ENCODE results near the gene DCAF11.

The DCAF11 gene

DNA sequence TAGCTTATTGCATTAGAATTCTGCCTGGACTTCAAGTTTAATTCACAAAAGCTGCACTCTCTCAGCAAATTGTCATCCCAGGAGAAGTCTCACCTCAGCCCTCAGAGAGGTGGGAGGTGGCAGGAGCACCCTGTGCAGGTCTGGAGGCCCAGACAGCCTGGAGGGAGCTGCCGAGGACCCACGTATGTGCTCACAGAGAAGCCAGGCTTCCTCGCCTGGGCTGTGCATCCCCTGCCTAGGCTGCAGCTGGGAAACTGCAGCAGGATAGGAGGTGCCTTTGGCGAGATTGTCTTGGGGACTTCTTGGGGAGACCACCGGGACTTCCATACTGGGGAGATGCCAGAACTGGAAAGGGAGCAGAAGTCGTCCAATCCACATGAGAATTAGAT lies 34.4 kb upstream of the DCAF11 start:
- TF ChIP-seq, protein P1, sequence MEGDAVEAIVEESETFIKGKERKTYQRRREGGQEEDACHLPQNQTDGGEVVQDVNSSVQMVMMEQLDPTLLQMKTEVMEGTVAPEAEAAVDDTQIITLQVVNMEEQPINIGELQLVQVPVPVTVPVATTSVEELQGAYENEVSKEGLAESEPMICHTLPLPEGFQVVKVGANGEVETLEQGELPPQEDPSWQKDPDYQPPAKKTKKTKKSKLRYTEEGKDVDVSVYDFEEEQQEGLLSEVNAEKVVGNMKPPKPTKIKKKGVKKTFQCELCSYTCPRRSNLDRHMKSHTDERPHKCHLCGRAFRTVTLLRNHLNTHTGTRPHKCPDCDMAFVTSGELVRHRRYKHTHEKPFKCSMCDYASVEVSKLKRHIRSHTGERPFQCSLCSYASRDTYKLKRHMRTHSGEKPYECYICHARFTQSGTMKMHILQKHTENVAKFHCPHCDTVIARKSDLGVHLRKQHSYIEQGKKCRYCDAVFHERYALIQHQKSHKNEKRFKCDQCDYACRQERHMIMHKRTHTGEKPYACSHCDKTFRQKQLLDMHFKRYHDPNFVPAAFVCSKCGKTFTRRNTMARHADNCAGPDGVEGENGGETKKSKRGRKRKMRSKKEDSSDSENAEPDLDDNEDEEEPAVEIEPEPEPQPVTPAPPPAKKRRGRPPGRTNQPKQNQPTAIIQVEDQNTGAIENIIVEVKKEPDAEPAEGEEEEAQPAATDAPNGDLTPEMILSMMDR (conservative IDR thresholded peaks at IDR 0.05; ENCODE audit: low read depth, low read length): no peak
- no peak for DNase-seq (ENCODE audit: low read depth)
- H3K4me3 ChIP-seq (ENCODE audit: low read length): no peak overlapping the region

DNA sequence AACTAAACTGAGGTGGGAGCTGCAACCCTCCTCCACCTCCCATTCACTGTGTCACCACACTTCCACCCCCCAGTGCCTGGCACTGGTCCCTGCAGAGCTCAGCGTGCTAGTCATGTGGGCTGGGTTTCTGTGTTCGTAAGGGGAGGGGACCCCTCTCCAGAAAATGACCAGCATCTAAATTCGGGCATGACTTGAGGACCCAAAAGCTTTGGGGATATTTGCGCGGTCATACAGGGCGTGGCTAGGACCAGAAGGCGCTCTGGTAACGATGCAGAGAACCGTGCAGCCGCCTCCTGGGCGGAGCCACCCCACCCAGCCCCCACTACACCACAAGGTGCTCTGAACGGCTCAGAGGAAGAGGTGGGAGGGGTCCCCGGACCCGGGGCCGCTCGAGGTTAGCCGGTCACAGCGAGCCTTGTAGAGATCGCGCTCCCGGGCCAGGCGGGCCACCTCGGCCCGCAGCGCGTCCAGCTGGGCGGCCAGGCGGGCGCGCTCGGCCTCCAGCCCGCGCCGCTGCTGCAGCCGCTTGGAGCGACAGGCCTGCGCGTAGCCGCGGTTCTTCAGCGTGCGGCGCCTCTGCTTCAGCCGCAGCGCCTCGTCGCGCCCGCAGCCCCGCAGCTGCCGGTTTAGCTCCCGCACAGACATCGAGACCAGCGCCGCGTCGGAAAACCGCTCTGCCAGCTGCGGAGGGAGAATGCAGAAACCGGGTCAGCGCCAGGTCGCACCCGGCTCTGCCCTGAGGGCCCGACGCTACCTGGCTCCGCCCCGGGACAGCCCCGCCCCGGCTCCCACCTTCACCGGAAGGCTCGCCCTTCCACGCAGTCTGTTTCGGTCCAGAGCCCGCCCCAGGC lies 33.5 kb upstream of the DCAF11 start:
- H3K4me3 ChIP-seq (ENCODE audit: low read length): peak overlapping the region; percentile 63
- TF ChIP-seq, protein P1 (conservative IDR thresholded peaks at IDR 0.05; ENCODE audit: low read depth, low read length): no peak
- DNase-seq (ENCODE audit: low read depth): peak; percentile 25

DNA sequence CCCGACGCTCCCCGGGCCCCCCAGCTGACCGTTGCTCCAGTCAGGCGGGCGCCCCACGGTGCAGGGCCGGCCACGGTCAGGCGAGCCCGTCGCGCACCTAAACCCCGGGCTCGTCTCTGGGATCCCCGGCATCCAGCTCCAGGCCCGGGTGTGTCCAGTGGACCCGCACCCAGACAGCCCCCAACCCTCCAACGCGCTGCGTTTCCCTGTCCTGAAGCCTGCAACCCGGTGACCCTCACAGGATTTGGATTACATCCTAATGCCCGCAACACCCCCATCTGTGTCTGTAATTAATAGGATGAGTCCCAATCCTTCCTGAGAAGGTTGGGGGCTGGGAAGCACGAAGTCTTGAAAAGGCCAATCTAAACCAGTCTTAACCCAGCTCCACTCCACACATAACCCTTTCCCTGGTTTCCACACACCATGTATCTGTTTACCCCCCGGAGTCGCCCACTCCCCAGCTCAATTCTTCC lies 32.8 kb upstream of the DCAF11 start:
- peak overlapping the region; percentile 63 for H3K4me3 ChIP-seq (ENCODE audit: low read length)
- no peak for DNase-seq (ENCODE audit: low read depth)
- TF ChIP-seq, protein P1 (conservative IDR thresholded peaks at IDR 0.05; ENCODE audit: low read depth, low read length): no peak

DNA sequence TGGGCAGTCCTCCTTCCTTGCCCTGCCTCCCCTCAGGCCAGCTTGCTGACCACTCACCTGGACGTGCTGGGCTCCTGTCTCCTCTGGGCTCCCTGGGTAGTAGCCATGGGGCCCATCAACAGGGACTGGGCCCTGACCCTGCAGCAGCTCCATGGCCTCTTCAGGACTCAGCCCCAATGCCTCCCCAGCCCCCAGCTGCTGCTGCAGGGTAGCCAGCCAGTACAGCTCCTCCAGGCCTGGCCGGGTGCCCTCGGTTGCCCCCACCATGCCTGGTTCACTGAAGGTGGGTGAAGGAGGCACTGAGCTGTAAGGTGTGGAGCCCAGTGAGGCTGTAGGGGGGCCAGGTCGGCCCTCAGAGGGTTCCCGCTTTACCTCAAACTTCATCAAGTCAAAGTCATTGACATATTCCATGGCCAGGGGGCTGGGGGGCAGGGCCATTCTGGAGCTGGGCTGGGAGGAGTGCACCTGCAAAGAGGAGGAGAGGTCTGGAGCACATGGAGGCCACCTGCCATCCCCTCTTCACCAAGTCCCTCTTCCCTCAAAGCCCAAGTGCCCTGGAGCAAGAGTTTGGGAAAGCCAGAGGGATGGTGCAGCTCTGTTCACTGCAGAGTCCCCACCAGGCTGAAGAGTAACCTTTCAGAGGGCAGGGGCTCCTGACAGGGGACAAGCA lies 32.0 kb upstream of the DCAF11 start:
- no peak overlapping the region for H3K4me3 ChIP-seq (ENCODE audit: low read length)
- DNase-seq (ENCODE audit: low read depth): no peak
- TF ChIP-seq, protein P1 (conservative IDR thresholded peaks at IDR 0.05; ENCODE audit: low read depth, low read length): no peak

DNA sequence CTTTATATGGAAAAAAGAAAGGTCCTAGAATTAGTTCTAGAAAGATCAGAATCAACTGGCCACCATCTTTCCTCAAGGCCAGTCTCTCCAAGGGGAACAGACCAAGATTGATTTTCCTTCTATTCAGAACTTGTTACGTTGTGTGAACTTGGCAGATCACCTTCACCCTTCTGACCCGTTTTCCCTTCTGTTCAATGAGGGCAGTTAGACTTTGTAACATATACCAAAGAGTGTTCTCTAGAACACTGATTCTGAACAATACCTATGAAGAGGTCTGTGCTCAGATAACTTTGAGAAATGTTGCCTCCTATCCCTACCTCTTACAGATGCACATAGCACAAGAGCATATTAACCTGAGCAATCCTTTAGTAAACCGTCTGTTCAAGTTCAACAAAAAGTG lies 31.1 kb upstream of the DCAF11 start:
- DNase-seq (ENCODE audit: low read depth): no peak
- no peak overlapping the region for H3K4me3 ChIP-seq (ENCODE audit: low read length)
- TF ChIP-seq, protein P1 (conservative IDR thresholded peaks at IDR 0.05; ENCODE audit: low read depth, low read length): no peak

DNA sequence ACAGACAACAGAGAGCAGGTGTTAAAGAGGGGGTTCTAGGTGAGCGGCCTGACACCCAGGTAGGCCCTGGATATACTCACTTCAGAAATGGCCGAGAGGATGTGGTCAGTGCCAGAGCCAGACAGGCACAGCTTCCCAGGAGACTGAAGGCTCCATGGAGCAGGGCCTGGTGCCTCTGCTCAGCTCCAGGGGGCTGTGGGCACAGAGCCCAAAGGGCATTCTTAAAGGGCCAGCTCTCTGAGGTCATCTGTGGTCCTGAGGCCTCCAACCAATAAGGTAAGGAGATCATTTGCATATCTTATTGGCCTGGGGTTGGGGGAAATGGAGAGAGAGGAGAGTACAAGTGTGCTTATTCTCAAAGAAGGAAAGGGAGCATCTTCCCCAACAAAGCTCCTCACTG lies 30.1 kb upstream of the DCAF11 start:
- H3K4me3 ChIP-seq (ENCODE audit: low read length): no peak overlapping the region
- no peak for DNase-seq (ENCODE audit: low read depth)
- TF ChIP-seq, protein P1 (conservative IDR thresholded peaks at IDR 0.05; ENCODE audit: low read depth, low read length): no peak
